CD4-positive, alpha-beta T cell treated with Interleukin-15 for 1 hour (primary cell): ENCODE measurements around the gene OAS3.
"Not testable (repeated sequence)": the region's sequence is repeated elsewhere in the genome, so short reads cannot be mapped to it uniquely, and the experiment has no call there.

Source experiments
- DNase-seq: peaks from one replicate; pipeline ENCODE4 v3.0.0-alpha.2; 2020

OAS3 gene, protein sequence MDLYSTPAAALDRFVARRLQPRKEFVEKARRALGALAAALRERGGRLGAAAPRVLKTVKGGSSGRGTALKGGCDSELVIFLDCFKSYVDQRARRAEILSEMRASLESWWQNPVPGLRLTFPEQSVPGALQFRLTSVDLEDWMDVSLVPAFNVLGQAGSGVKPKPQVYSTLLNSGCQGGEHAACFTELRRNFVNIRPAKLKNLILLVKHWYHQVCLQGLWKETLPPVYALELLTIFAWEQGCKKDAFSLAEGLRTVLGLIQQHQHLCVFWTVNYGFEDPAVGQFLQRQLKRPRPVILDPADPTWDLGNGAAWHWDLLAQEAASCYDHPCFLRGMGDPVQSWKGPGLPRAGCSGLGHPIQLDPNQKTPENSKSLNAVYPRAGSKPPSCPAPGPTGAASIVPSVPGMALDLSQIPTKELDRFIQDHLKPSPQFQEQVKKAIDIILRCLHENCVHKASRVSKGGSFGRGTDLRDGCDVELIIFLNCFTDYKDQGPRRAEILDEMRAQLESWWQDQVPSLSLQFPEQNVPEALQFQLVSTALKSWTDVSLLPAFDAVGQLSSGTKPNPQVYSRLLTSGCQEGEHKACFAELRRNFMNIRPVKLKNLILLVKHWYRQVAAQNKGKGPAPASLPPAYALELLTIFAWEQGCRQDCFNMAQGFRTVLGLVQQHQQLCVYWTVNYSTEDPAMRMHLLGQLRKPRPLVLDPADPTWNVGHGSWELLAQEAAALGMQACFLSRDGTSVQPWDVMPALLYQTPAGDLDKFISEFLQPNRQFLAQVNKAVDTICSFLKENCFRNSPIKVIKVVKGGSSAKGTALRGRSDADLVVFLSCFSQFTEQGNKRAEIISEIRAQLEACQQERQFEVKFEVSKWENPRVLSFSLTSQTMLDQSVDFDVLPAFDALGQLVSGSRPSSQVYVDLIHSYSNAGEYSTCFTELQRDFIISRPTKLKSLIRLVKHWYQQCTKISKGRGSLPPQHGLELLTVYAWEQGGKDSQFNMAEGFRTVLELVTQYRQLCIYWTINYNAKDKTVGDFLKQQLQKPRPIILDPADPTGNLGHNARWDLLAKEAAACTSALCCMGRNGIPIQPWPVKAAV

DNA sequence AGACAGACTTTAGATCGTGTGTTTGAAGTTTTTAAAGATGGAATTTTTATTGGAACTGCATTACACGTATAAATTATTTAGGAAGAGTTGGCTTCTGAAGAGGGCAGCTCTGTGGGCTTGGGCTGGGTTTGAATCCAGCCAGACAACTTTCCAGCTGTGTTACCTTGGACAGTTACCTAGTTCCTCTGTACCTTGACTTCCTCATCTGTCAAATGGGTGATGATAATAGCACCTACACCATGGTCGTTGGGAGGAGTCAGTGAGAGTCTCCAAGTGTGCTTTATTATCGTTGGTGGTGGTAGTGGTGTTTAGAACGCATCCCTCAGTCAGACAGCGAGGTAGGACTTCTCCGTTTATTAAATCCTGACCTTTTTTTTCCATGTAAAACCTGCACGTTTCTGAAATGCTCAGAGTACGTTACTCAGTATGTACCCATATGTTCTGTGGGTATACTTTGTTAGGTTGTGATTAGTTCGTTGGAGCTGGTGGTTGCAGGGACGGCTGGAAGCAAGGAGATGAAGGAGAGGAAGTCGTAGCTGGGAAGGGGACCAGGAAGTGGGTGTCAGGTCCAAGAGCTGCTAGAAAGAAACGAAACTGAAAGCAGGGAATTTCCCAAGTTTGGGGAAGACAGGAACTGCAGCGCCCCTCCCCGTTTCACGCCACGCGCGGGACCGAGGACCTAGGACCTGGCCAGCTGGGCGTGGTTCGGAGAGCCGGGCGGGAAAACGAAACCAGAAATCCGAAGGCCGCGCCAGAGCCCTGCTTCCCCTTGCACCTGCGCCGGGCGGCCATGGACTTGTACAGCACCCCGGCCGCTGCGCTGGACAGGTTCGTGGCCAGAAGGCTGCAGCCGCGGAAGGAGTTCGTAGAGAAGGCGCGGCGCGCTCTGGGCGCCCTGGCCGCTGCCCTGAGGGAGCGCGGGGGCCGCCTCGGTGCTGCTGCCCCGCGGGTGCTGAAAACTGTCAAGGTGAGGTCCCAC lies at the start of gene OAS3:
Gene OAS3, plus strand, starts transcription at position 734 of the 979 bp plus-strand sequence. Its CDS starts 57 bp downstream, at position 791.
- peak; percentile 79 for DNase-seq

DNA sequence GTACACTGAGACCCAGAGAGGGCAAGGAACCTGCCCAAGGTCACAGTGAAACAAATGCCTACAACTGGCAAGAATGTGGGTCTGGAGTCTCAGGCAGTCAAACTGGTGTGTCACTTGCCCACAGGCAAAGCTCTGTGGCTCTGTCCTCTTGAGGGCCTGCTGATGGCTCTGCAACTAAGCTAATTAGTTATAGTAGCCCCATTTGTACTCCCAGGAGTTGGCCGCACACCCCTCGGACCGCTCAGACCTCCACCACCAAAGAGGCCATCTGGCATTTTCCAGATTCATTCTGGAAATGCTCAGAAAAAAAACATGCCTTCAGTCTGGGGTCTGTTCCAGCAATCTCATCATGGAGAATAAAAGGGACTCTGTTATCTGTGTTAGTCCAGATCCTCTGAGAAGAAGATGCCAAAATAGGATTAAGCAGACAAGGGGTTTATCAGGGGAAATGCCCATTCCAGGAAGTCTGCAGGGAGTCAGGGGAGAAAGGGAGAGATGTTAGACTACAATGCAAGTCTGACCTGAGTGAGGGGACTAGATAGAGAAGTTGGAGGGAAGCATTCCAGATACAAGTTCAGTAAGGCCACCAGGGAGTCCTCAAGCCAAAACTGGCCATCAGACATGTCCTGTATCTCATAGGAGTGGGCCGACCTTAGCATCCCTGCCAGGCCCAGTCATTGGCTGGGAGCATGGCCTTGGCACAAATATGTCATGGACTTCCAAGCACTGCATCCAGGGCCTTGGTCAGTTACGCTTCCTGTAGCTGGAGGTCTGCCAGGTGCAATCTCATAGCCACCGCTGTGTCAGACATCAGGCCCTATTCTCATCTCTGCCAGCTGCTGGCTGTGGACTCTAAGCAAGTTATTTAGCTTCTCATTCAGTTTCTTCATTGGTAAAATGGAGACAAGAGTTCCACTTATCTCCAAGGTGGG lies 46.9 kb upstream of the OAS3 start:
- DNase-seq = no peak

DNA sequence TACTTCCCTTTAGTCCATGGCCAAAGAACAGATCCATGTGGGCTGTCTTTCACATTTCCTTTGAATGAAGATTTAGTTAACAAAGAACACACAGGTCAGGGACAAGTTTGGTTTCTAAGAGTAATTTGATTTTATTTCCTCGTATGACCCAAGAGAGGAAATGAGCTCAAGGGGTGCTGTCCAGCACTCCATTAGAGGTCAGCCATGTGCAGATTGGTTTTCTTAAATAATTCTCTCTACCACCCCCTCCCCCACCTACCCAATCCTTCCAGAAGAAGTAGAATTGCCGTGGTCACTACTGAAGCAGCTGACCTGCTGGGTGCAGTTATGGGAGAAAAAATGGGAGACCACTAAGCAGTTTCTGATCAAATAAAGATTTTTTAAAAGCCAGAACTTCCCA lies 45.4 kb upstream of the OAS3 start:
- DNase-seq = no peak

DNA sequence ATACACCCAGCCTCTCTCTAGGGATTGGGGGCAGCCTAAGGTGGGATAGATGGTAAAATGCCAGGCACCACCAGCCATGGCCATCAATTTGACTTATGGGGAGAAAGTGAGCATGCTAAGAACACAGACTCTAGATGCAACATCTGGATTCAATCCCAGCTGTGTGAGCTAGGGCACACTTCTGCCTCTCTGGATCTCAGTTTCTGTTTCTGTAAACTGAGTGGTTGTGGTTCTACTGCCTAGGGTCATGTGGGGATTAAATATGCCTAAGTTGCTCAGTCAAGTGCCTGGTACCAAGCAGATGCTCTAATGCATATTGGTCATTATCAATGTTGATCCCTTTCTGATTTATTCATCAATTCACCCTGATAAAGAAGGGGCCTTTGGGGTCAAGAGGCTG lies 44.1 kb upstream of the OAS3 start:
- DNase-seq = no peak

DNA sequence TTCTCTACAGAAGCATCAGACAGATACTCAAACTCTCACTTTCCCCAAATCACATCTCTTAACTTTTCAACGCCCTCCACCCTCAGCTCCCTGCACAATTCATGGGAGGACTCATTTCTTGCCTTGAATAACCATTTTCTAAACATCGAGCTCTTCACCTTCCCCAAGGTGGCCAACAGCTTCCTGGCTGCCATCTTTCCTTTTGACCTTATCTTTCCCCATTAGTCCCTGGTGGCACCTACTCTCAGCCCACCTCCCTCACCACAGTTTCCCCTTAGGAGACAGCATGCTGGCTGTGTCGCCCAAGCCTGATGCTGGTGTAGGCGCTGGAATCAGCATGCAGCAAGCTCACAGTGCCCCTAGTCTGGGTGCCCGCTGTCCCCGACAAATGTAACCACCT lies 39.9 kb upstream of the OAS3 start:
- no peak for DNase-seq

DNA sequence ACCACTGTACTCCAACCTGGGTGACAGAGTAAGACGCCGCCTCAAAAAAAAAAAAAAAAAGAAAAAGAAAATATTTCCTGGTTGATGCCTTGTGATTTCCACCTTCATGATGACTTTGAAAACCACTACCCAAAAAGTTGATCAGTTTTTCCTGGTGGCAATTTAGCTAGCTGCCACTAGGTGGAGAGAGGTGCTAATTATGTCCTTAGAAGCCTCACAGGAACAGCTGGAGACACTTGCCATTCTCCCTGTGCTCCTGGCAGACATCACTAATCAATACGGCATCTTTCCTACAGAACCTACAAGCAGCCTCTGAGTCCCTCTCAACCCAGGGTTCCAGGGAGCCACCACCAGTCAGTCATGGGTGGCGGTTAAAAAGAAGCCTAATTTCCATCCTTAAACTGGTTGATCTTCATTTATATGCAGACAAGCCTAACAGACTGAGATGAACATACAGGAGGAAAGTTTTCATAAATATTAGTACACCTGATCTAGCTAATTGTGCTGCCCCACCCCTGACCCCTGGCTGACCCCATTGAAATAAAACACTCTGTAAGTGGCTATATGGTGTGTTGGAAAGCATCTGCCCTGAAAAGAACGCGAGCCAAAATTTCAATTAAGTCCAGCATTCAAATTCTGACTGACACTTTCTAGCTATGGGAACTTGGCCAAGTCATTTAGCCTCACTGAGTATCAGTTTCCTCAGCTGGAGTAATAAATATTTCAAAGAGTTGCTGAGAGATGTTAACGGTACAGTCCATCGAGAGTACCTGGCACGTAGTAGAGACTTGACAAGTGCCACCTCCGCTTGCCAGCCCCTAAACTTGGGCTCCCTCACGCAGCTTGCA lies 37.8 kb upstream of the OAS3 start:
- peak; percentile 34 for DNase-seq

DNA sequence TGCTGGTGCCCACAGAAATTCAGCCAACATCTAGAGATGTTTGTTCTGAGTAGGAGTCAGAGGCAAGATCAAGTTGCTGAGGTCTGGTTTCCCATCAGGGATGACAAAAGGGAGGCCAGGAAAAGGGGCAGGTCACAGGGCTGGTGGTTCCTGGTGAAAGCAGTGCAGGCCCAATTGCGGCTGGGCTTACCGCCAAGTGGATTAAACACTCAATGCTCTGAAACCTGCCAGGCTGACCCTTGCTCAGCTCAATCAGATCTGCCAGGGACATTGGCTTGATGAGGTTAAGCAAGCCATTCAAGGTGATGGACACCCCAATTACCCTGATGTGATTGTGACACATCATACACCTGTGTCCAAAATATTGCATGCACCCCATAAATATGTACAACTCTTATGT lies 37.0 kb upstream of the OAS3 start:
- no peak for DNase-seq

DNA sequence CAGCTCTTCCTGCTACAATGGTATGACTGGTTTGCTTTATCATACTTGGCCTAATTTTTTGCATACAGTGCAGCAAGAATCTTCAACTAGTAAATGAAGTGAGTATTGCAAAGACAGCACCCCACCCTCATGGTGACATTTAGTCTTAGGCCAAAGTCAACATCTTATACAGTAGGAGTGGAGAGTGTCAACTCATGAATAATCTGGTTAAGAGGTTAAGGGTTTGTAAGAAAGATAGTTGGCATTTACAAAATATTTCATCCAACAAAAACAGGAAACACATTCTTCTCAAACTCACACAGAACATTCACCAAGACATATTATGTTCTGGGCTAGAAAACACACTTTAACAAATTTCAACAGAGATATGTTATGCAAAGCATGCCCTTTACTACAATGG lies 33.7 kb upstream of the OAS3 start:
- no peak for DNase-seq

DNA sequence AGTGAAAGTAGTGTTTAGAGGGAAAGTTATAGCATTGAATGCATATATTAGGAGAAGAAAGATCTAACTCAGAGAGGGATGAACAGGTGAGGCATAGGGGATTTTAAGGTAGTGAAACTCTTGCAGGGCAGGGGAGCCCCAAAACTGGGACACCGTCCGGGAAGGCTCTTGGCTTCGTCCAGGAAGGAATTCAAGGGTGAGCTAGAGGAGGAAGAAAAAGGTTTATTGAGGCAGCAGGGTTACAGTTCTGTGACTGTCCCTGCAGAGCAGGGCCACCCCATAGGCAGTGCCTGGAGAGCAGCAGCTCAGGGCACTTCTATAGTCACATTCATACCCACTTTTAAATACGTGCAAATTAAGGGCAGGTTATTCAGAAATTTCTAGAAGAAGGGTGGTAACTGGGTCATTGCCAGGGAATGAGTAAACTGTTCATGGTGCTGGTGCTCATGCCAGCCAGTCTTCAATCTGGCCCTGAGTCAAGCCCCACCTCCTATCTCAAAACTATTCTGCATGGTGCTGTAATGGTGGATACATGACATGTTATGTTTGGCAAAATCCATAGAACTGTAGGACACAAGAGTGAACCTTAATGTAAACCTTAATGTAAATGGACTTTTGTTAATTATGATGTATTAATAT lies 32.7 kb upstream of the OAS3 start:
- DNase-seq = no peak

DNA sequence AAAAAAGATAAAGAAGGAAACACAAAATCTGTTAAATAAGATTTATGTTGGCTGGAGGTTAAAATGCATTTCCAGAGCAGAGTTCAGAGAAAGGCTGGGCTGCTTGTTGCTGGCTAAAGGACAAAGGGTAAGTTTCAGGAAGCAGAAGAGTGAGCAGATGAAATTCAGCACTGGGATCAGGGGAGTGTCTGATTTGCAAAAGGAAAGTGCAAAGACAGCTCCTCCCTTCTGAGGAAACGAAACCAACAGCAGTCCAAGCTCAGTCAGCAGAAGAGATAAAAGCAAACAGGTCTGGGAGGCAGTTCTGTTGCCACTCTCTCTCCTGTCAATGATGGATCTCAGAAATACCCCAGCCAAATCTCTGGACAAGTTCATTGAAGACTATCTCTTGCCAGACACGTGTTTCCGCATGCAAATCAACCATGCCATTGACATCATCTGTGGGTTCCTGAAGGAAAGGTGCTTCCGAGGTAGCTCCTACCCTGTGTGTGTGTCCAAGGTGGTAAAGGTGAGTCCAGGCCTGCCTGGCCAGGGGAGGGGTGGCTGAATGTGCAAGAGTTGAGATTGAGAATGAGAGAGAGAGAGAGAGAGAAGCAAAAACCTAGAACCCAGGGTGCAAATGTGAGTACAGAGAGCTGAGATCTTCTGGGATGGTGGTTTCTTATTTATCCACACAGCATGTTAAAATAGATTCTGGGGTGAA lies 31.4 kb upstream of the OAS3 start, which contains the start of gene OAS1:
Gene OAS1, plus strand, starts transcription at position 251 of the 703 bp plus-strand sequence. Its CDS starts 78 bp downstream, at position 329.
- peak; percentile 40 for DNase-seq

DNA sequence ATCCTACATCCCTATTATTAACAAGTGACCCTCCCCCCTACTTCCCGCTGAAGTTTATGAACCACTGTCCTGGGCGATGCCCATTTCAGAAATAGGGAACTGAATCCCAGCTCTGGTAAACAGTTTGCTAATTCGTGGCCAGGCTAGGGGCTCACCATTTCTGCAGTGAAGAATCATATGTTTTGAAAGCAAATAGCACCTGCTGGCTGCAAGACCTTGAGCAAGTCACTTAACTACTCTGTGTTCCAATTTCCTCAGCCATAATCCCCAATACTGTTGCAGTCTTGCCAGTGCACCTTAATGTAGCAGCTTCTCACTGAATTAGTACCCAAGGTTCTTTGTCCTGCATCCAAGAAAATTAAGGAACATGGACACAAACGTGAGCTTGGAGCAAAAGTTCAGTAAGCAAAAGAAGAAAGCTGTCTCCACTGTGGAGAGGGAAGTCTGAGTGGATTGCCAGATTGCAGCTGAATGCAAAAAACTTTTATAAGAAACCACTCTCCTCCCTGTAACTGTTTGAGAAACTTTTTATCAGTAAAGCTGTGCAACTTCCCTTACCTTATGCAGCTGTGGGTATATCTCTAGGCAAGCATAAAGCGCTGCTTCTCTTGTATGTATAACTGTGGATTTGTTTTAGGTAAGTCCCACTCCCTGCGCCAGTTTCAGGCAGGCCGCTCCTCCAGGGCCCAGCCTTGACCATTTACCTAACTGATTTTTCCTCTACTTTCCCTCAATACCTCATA lies 30.7 kb upstream of the OAS3 start:
- DNase-seq = peak; percentile 28

DNA sequence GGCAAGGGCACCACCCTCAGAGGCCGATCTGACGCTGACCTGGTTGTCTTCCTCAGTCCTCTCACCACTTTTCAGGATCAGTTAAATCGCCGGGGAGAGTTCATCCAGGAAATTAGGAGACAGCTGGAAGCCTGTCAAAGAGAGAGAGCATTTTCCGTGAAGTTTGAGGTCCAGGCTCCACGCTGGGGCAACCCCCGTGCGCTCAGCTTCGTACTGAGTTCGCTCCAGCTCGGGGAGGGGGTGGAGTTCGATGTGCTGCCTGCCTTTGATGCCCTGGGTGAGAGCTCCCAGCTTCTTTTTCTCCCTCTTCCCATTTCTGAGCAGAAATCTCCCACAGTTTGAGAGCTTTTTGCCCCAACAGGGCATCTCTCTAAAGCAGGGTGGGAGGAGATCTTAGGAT lies 29.7 kb upstream of the OAS3 start:
- DNase-seq = no peak

DNA sequence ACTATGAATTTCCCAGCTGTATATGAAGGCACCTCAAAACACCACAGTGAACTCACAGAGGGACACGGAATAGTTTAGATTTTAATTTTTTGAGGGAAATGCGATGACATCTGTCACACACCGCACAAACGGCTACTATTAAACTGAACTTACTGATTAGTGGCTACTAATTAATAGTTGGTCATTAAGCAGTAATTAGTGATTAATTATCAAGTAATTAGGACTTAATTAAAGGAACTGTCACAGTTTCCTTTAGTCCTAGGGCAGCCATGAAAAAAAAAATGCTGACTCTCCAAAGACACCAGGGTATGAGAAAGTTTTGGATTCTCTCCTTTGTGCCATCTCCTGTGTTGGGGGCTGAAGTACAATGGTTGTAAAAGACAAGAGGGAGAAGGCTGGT lies 28.6 kb upstream of the OAS3 start:
- no peak for DNase-seq

DNA sequence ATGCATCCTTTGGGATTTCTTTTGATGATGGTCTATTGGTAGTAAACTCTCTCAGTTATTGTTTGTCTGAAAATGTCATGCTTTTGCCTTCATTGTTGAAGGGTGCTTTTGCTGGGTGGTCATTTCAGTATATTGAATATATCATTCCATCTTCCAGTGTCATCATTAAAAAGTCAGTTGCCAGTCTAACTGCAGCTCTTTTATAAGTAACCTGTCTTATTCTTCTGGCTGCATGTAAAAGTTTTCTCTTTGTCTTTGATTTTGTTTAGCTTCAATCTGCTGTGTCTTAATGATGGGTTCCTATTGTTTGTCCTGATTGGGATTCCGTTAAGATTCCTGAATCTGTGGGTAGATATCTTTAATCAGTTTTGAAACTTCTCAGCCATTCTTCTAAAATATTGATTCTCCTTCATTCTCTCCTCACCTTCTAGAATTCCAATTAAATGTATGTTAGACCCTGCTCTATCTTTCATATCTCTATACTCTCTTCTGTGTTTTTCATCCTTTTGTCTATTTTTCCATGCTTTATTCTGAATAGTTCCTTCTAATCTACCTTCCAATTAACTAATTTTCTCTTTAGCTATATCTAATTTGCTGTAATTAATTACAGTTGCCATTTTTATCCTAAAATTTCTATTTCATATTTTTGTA lies 25.1 kb upstream of the OAS3 start:
- no peak for DNase-seq

DNA sequence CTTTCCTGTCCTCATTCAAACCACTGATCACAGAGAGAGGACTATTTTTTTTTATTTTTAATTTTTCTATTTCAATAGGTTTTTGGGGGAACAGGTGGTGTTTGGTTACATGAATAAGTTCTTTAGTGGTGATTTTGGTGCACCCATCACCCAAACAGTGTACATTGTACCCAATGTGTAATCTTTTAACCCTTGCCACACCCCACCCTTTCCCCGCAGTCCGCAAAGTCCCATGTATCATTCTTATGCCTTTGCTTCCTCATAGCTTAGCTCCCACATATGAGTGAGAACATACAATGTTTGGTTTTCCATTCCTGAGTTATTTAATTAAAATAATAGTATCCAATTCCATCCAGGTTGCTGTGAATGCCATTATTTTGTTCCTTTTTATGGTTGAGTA lies 24.4 kb upstream of the OAS3 start:
- not testable (repeated sequence) for DNase-seq

DNA sequence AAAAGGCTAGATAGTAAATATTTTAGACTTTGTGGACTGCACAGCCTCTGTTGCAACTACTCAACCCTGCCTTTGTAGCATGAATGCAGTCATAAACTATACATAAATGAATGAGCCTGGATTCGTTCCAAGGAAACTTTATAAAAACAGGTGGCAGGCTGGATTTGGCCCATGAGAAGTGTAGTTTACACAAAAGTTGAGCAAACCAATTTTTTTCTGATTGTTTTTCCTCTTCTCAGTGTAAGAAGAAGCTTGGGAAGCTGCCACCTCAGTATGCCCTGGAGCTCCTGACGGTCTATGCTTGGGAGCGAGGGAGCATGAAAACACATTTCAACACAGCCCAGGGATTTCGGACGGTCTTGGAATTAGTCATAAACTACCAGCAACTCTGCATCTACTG lies 22.0 kb upstream of the OAS3 start:
- DNase-seq = no peak

DNA sequence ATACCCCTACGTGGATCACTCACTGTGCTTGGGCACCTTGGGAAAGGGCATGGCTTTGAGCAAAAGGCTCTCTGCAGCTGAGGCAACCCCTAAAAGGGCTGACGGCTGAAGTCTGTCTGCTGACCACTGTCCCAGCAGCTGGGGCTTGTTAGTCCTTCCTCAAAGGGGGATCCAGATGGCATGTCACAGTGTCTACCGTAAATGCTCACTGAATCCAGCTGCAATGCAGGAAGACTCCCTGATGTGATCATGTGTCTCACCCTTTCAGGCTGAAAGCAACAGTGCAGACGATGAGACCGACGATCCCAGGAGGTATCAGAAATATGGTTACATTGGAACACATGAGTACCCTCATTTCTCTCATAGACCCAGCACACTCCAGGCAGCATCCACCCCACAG lies 19.2 kb upstream of the OAS3 start:
- DNase-seq = no peak

DNA sequence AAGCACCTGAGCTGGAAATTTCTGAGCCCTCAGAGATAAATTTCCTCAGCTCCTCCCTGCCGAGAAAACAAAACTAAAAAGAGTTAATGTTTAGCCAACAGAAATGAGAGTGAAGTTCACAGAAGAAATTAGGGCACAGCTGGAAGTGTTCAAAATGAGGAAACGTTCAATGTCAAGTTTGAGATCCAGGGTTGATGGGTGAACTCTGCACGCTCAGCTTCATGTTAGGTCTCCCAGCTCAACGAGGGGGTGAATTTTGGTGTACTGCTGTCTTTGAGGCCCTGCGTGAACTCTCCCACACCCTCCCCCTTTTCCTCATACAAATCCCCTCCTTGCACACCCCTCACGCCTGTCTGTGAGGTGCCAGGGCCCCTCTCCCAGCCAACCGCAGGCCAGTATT lies 13.3 kb upstream of the OAS3 start:
- DNase-seq = no peak
